DMS79 (cell line): ENCODE results near the gene SIX3.

ENCODE experiments used
- DNase-seq: peaks from one replicate; lab custom pipeline; 2025; lab: John Stamatoyannopoulos, UW

SIX3 gene

DNA sequence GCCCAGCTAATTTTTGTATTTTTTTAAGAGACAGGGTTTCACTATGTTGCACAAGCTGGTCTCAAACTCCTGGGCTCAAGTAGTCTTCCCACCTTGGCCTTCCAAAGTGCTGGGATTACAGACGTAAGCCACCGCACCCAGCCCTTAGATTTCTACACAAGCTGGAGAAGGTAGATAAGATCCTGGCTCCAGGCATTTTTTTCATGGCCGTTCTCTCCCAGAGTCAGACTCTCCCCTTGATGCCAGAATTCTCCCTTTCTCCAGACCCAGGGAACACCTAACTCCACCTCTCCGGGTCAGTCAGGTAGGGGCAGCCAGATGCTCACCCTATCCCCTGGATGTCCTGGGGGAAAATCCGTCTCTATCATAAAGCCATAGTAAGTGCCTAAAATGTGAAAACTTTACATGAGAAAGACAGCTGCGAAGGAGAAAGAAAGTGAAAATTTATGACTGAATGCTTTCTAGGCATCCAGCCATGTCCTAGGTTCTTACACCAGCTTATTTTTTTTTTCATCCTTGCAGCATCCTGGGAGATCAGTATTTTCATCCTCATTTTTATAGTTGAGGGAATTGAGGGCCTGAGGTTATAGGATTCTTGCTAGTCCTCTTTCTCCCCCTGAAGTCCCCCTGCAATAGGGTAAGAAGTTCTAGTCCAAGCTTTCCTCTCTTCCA is 16.3 kb downstream of the SIX3 start:
- no peak for DNase-seq

- no peak for DNase-seq
These were observed 18.4 kb downstream of the SIX3 start for GRCh38 chr2:44959855-44960254.

DNA sequence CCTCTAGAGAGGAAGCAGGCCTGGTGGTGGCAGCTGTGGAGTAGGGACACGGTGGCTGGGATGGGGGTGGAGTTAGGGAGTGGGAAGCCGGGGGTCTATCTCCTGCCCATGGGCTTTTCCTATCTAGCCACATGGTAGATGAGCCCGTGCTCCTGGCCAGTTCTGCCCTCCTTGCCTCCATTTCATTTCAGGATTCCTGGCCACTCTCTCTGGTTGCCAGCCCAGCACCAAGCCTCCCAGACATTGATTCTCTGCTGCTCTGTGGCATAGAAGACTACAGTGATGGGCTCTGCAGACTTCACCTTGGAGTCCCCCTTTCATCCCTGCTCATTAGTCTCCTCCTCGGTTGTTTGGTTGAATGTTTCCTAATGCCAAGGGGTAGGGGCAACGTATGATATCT is 19.4 kb downstream of the SIX3 start:
- DNase-seq = no peak

GRCh38 chr2:44962176-44962695 is 20.7 kb downstream of the SIX3 start:
- DNase-seq = no peak

GRCh38 chr2:44964752-44965236 is 23.3 kb downstream of the SIX3 start:
- no peak for DNase-seq

GRCh38 chr2:44965684-44966083 is 24.2 kb downstream of the SIX3 start:
- DNase-seq = no peak

- no peak for DNase-seq
These were observed 25.6 kb downstream of the SIX3 start for GRCh38 chr2:44967056-44967455.

GRCh38 chr2:44967727-44968432 is 26.4 kb downstream of the SIX3 start:
- DNase-seq = no peak

GRCh38 chr2:44969936-44970335 is 28.4 kb downstream of the SIX3 start:
- DNase-seq = no peak

DNA sequence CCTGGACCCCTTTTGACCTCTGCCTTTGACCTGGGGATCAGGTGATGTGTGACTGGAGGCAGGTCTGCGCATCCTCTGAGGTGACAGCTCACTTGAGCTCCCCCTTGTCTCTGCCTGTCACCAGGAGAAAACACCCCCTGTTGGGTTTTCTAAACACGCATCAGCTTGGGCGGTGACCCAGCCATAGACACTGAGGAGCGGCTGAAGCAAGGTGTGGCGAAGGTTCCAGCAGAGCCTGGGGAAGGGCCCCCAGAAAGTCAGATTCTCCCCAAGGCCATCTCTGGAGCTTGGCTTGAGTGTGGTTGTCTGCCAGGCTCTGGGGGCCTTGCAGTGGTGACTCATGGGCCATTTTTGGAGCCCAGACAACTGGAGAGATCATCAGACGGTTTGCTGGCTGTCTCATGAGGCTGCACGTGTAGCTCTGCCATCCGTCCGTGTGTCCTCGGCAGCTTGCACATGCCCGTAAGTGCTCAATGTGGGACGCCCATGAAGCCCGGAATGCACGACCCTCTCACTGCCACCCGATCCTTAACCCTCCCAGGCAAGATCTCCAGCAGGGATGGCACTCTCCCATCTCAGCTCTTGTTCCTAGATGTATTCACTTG is 29.4 kb downstream of the SIX3 start:
- DNase-seq = no peak

DNA sequence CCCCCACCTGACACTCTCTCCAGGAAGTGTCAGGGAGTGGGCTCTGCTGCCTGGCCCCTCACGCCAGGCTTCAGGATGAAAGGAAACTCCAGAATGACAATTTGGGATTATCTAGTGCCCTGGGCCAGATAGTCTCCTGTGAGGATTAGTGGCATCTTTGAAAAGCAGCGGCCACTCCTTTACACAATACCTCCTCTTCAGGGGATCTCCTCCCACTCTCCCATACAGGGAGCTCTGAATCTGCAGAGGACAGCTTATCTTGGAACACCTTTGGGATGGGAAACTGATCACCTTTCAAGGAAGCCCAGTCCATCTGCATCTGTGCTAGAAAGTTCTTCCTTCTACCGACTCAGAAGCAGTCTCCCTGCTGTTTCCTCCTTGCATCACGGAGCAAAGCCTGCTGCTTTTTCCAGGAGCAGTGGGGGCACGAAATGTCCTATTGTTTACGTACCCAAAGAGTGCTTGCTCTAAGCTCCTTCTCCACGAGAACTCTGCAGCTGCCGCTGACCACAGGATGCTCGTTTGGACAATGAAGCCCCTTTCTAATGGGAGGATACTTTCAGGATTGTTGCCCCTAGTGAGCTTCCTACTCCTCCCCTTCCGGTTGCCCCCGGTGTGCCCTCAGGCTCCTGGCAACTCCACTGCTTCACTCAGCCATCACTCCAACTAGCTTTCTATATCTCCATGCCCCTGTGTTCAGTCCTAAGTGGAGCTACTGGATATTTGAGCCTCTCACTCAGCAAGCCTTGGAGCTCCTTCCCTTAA is 31.5 kb downstream of the SIX3 start:
- DNase-seq = peak; percentile 60

DNA sequence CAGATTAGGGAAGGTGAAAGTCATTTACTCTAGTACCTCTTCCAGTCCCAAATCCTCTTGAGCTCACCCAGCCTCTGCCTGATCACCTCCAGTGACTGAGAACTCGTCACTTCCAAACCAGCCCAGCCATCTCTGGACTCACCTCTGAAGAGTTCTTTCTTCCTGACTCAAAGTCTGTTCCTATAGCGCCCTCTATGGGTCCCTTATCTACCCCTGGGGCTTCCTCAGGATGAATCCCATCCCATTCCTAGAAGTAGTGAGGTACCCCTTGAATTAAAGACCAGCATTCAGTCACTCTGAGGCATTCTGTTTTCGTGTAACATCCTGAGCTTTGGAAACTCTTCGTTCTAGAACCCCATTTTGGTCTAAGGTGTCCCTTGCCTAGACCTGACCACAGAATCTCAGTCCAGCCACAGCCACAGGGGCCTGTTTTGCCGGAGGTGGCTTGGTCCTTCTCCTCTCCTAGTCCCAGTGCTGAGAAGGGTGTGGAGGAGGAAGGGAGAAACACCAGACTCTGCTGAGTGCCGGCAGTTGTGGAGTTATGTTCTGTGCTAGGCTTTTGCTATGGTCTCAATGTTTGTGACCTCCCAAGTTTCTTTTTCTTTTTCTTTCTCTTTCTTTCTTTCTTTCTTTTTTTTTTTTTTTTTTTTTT is 32.7 kb downstream of the SIX3 start:
- DNase-seq = peak; percentile 7

- no peak for DNase-seq
These were observed 34.3 kb downstream of the SIX3 start for GRCh38 chr2:44975571-44976450.

DNA sequence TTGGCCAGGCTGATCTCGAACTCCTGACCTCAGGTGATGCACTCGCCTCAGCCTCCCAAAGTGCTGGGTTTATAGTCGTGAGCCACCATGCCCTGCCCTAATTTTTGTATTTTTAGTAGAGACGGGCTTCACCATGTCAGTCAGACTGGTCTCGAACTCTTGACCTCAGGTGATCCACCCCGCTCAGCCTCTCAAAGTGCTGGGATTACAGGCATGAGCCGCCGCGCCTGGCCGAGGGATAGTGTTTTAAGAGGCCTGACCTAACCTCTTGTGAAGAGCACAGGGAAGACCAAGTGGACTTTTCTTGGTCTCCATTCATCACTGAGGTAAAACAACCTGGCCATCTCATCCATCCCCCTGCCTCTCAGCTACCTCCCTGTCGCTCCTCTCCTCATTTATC is 38.1 kb downstream of the SIX3 start:
- no peak for DNase-seq

GRCh38 chr2:44980751-44981713 is 39.5 kb downstream of the SIX3 start:
- no peak for DNase-seq

DNA sequence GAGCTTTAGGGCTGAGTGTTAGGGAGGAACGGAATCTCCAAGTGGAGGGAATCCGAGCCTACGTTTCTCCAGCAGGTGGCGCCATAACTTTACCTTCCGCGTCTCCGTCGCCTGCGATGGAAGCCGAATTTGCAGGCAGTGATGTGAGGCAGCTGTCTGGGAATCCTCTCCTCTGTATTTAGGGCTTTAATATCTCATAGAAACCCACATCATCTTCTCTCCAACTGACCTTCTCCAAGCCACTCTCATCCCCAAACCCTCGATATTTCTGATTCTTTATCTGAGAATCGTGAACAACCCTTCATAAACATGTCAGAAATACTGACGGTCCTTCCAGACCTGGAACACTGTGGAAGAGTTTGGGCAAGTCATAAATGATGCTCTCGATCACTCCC is 40.2 kb downstream of the SIX3 start:
- peak; percentile 28 for DNase-seq

GRCh38 chr2:44983836-44984604 is 42.5 kb downstream of the SIX3 start:
- no peak for DNase-seq

GRCh38 chr2:44989176-44989575 is 47.7 kb downstream of the SIX3 start:
- no peak for DNase-seq

GRCh38 chr2:44994377-44994776 is 52.9 kb downstream of the SIX3 start:
- no peak for DNase-seq
